ENCODE results near the gene NOTCH3. TPM values are rescaled to one million over a fixed set of nuclear protein-coding genes. Genes with fewer than 3 reads are reported as not detected.

Gene NOTCH3
- total RNA-seq, 1 donor from 2014 or later, result 162 TPM

GRCh38 chr19:15136234-15136954 lies 64.4 kb downstream of the NOTCH3 start:
- no peak for FAIRE-seq
- Mint-ChIP-seq H3K27ac (ENCODE audit: unreplicated experiment) (no peak overlapping the region), H3K4me1 (ENCODE audit: low read depth, unreplicated experiment) (peaks cover 6% of the 10 kb centered on the region), H3K4me3 (ENCODE audit: unreplicated experiment) (no peak overlapping the region), H3K36me3 (ENCODE audit: low read depth, unreplicated experiment) (no peaks in the 10 kb centered on the region), H3K27me3 (ENCODE audit: low read depth, unreplicated experiment) (peaks cover 3% of the 10 kb centered on the region), H3K9me3 (ENCODE audit: unreplicated experiment) (peaks cover 14% of the 10 kb centered on the region)
- DNase-seq (ENCODE audit: low read depth), result no peak
- Histone ChIP-seq H2AFZ (ENCODE audit: low read depth, low read length) (no peak overlapping the region), H3K4me3 (ENCODE audit: insufficient read depth, low read depth, low read length) (no peak overlapping the region), H3K27ac (ENCODE audit: low read depth, low read length) (no peak overlapping the region), H4K20me1 (ENCODE audit: insufficient read depth, low read length) (no peaks in the 10 kb centered on the region), H3K79me2 (ENCODE audit: insufficient read depth, low read length) (no peaks in the 10 kb centered on the region), H3K27me3 (ENCODE audit: insufficient read depth, low read length) (no peaks in the 10 kb centered on the region), H3K4me1 (ENCODE audit: insufficient read depth, low read length) (no peaks in the 10 kb centered on the region), H3K9me3 (ENCODE audit: insufficient read depth, low read depth, low read length) (peaks cover 4% of the 10 kb centered on the region), H3K9ac (ENCODE audit: low read length) (no peak overlapping the region), H3K36me3 (ENCODE audit: insufficient read depth, low read length) (no peaks in the 10 kb centered on the region), H3K4me2 (ENCODE audit: low read length) (no peak overlapping the region)
- no peak for TF ChIP-seq EZH2 (IDR thresholded peaks at IDR 0.05; ENCODE audit: insufficient read depth, low read length)
- no peak for TF ChIP-seq CTCF (IDR thresholded peaks at IDR 0.05; ENCODE audit: insufficient read depth, low read depth, low read length)

GRCh38 chr19:15129856-15130585 lies 70.8 kb downstream of the NOTCH3 start:
- Mint-ChIP-seq H3K9me3 (ENCODE audit: unreplicated experiment) (no peaks in the 10 kb centered on the region), H3K4me1 (ENCODE audit: low read depth, unreplicated experiment) (no peaks in the 10 kb centered on the region), H3K27me3 (ENCODE audit: low read depth, unreplicated experiment) (peaks cover 5% of the 10 kb centered on the region), H3K36me3 (ENCODE audit: low read depth, unreplicated experiment) (no peaks in the 10 kb centered on the region), H3K4me3 (ENCODE audit: unreplicated experiment) (no peak overlapping the region), H3K27ac (ENCODE audit: unreplicated experiment) (no peak overlapping the region)
- no peak overlapping the region for H3K4me2 ChIP-seq (ENCODE audit: low read length)
- peaks cover 5% of the 10 kb centered on the region for H3K79me2 ChIP-seq (ENCODE audit: insufficient read depth, low read length)
- no peak overlapping the region for H2AFZ ChIP-seq (ENCODE audit: low read depth, low read length)
- H3K4me3 ChIP-seq (ENCODE audit: insufficient read depth, low read depth, low read length), result no peak overlapping the region
- FAIRE-seq (no peak), DNase-seq (ENCODE audit: low read depth) (no peak)
- no peaks in the 10 kb centered on the region for H3K36me3 ChIP-seq (ENCODE audit: insufficient read depth, low read length)
- no peak overlapping the region for H3K27ac ChIP-seq (ENCODE audit: low read depth, low read length)
- peaks cover 3% of the 10 kb centered on the region for H3K4me1 ChIP-seq (ENCODE audit: insufficient read depth, low read length)
- H3K9ac ChIP-seq (ENCODE audit: low read length), result no peak overlapping the region
- no peaks in the 10 kb centered on the region for H3K27me3 ChIP-seq (ENCODE audit: insufficient read depth, low read length)
- no peaks in the 10 kb centered on the region for H4K20me1 ChIP-seq (ENCODE audit: insufficient read depth, low read length)
- H3K9me3 ChIP-seq (ENCODE audit: insufficient read depth, low read depth, low read length), result no peaks in the 10 kb centered on the region
- TF ChIP-seq EZH2 (IDR thresholded peaks at IDR 0.05; ENCODE audit: insufficient read depth, low read length) (no peak), CTCF (IDR thresholded peaks at IDR 0.05; ENCODE audit: insufficient read depth, low read depth, low read length) (no peak)

All from astrocyte (in vitro differentiated cells and primary cell).